NB4 (cell line): ENCODE data around the gene RSL1D1.

Experiments
- CTCF ChIP-seq: IDR thresholded peaks from one replicate; pipeline ENCODE4 v1.5.1; 2012; ENCODE audit warnings: low read depth, low read length
- MAX ChIP-seq: IDR thresholded peaks from 2 replicates; pipeline ENCODE4 v1.6.1; 2011; ENCODE audit warnings: low read depth, low read length
- MYC ChIP-seq: IDR thresholded peaks from 2 replicates; pipeline ENCODE4 v1.6.1; 2011; ENCODE audit warnings: low read depth, low read length
- POLR2A ChIP-seq: IDR thresholded peaks from 2 replicates; pipeline ENCODE4 v1.6.1; 2011; ENCODE audit warnings: mild to moderate bottlenecking; ENCODE audit not compliant: insufficient read length; ENCODE audit errors: extremely low read depth

GRCh38 chr16:11843861-11844260 is 7.5 kb downstream of the RSL1D1 start:
- TF ChIP-seq POLR2A (no peak), CTCF (no peak), MAX (no peak), MYC (no peak)
